ENCODE results near the gene CCBE1.

Gene CCBE1

GRCh38 chr18:59729781-59730180 lies 32.6 kb upstream of the CCBE1 start:
- H3K9ac ChIP-seq (ENCODE audit: low read length) = no peak overlapping the region
- H3K9me3 ChIP-seq (ENCODE audit: control insufficient read depth, low read length) = no peaks in the 10 kb centered on the region
- no peak overlapping the region for H3K4me3 ChIP-seq (ENCODE audit: low read length)
- H3K4me1 ChIP-seq (ENCODE audit: control insufficient read depth, insufficient read depth, low read length) = peaks cover 28% of the 10 kb centered on the region
- DNase-seq (ENCODE audit: low read depth) = no peak
- H3K27me3 ChIP-seq (replicated peaks; ENCODE audit: control insufficient read depth, insufficient read depth, low read length) = no peaks in the 10 kb centered on the region
- H3K36me3 ChIP-seq (ENCODE audit: control insufficient read depth, insufficient read depth, low read length, severe bottlenecking) = no peaks in the 10 kb centered on the region

GRCh38 chr18:59728816-59729215 lies 31.6 kb upstream of the CCBE1 start:
- Histone ChIP-seq H3K27me3 (replicated peaks; ENCODE audit: control insufficient read depth, insufficient read depth, low read length) (no peaks in the 10 kb centered on the region), H3K4me3 (ENCODE audit: low read length) (peak overlapping the region; percentile 49), H3K9ac (ENCODE audit: low read length) (peak overlapping the region; percentile 76), H3K4me1 (ENCODE audit: control insufficient read depth, insufficient read depth, low read length) (peaks cover 28% of the 10 kb centered on the region), H3K36me3 (ENCODE audit: control insufficient read depth, insufficient read depth, low read length, severe bottlenecking) (no peaks in the 10 kb centered on the region), H3K9me3 (ENCODE audit: control insufficient read depth, low read length) (no peaks in the 10 kb centered on the region)
- no peak for DNase-seq (ENCODE audit: low read depth)

GRCh38 chr18:59725142-59725541 lies 27.9 kb upstream of the CCBE1 start:
- H3K36me3 ChIP-seq (ENCODE audit: control insufficient read depth, insufficient read depth, low read length, severe bottlenecking) = no peaks in the 10 kb centered on the region
- peaks cover 32% of the 10 kb centered on the region for H3K4me1 ChIP-seq (ENCODE audit: control insufficient read depth, insufficient read depth, low read length)
- H3K4me3 ChIP-seq (ENCODE audit: low read length) = no peak overlapping the region
- peaks cover 4% of the 10 kb centered on the region for H3K9me3 ChIP-seq (ENCODE audit: control insufficient read depth, low read length)
- peak; percentile 57 for DNase-seq (ENCODE audit: low read depth)
- H3K9ac ChIP-seq (ENCODE audit: low read length) = peak overlapping the region; percentile 70
- no peaks in the 10 kb centered on the region for H3K27me3 ChIP-seq (replicated peaks; ENCODE audit: control insufficient read depth, insufficient read depth, low read length)

GRCh38 chr18:59724103-59724502 lies 26.9 kb upstream of the CCBE1 start:
- no peak overlapping the region for H3K9ac ChIP-seq (ENCODE audit: low read length)

GRCh38 chr18:59721931-59722330 lies 24.7 kb upstream of the CCBE1 start:
- Histone ChIP-seq H3K9ac (ENCODE audit: low read length) (no peak overlapping the region), H3K36me3 (ENCODE audit: control insufficient read depth, insufficient read depth, low read length, severe bottlenecking) (no peaks in the 10 kb centered on the region), H3K4me1 (ENCODE audit: control insufficient read depth, insufficient read depth, low read length) (peaks cover 44% of the 10 kb centered on the region), H3K9me3 (ENCODE audit: control insufficient read depth, low read length) (peaks cover 4% of the 10 kb centered on the region), H3K27me3 (replicated peaks; ENCODE audit: control insufficient read depth, insufficient read depth, low read length) (no peaks in the 10 kb centered on the region), H3K4me3 (ENCODE audit: low read length) (no peak overlapping the region)
- DNase-seq (ENCODE audit: low read depth) = no peak

More at GRCh38 chr18:59724103-59724502, 26.9 kb upstream of the CCBE1 start:
- H3K36me3 ChIP-seq (ENCODE audit: control insufficient read depth, insufficient read depth, low read length, severe bottlenecking) = no peaks in the 10 kb centered on the region
- H3K4me3 ChIP-seq (ENCODE audit: low read length) = no peak overlapping the region
- no peaks in the 10 kb centered on the region for H3K27me3 ChIP-seq (replicated peaks; ENCODE audit: control insufficient read depth, insufficient read depth, low read length)
- peaks cover 4% of the 10 kb centered on the region for H3K9me3 ChIP-seq (ENCODE audit: control insufficient read depth, low read length)
- H3K4me1 ChIP-seq (ENCODE audit: control insufficient read depth, insufficient read depth, low read length) = peaks cover 35% of the 10 kb centered on the region
- DNase-seq (ENCODE audit: low read depth) = no peak

GRCh38 chr18:59721211-59721610 lies 24.0 kb upstream of the CCBE1 start:
- Histone ChIP-seq H3K9ac (ENCODE audit: low read length) (no peak overlapping the region), H3K27me3 (replicated peaks; ENCODE audit: control insufficient read depth, insufficient read depth, low read length) (no peaks in the 10 kb centered on the region), H3K9me3 (ENCODE audit: control insufficient read depth, low read length) (peaks cover 4% of the 10 kb centered on the region), H3K4me1 (ENCODE audit: control insufficient read depth, insufficient read depth, low read length) (peaks cover 46% of the 10 kb centered on the region), H3K4me3 (ENCODE audit: low read length) (no peak overlapping the region), H3K36me3 (ENCODE audit: control insufficient read depth, insufficient read depth, low read length, severe bottlenecking) (no peaks in the 10 kb centered on the region)
- no peak for DNase-seq (ENCODE audit: low read depth)

- peaks cover 43% of the 10 kb centered on the region for H3K4me1 ChIP-seq (ENCODE audit: control insufficient read depth, insufficient read depth, low read length)
Measured at GRCh38 chr18:59719544-59720181, 22.4 kb upstream of the CCBE1 start.

GRCh38 chr18:59718464-59719157 lies 21.4 kb upstream of the CCBE1 start:
- Histone ChIP-seq H3K4me3 (ENCODE audit: low read length) (peak overlapping the region; percentile 56), H3K4me1 (ENCODE audit: control insufficient read depth, insufficient read depth, low read length) (peaks cover 43% of the 10 kb centered on the region), H3K9me3 (ENCODE audit: control insufficient read depth, low read length) (peaks cover 4% of the 10 kb centered on the region), H3K27me3 (replicated peaks; ENCODE audit: control insufficient read depth, insufficient read depth, low read length) (no peaks in the 10 kb centered on the region), H3K36me3 (ENCODE audit: control insufficient read depth, insufficient read depth, low read length, severe bottlenecking) (no peaks in the 10 kb centered on the region), H3K9ac (ENCODE audit: low read length) (peak overlapping the region; percentile 79)
- no peak for DNase-seq (ENCODE audit: low read depth)

More at GRCh38 chr18:59719544-59720181, 22.4 kb upstream of the CCBE1 start:
- H3K36me3 ChIP-seq (ENCODE audit: control insufficient read depth, insufficient read depth, low read length, severe bottlenecking) = no peaks in the 10 kb centered on the region
- peak overlapping the region; percentile 79 for H3K9ac ChIP-seq (ENCODE audit: low read length)
- no peaks in the 10 kb centered on the region for H3K27me3 ChIP-seq (replicated peaks; ENCODE audit: control insufficient read depth, insufficient read depth, low read length)
- DNase-seq (ENCODE audit: low read depth) = peak; percentile 45
- peak overlapping the region; percentile 56 for H3K4me3 ChIP-seq (ENCODE audit: low read length)
- H3K9me3 ChIP-seq (ENCODE audit: control insufficient read depth, low read length) = peaks cover 4% of the 10 kb centered on the region

GRCh38 chr18:59718108-59718463 lies 20.9 kb upstream of the CCBE1 start:
- H3K27me3 ChIP-seq (replicated peaks; ENCODE audit: control insufficient read depth, insufficient read depth, low read length) = no peaks in the 10 kb centered on the region
- DNase-seq (ENCODE audit: low read depth) = peak; percentile 86
- no peak overlapping the region for H3K4me3 ChIP-seq (ENCODE audit: low read length)
- H3K9ac ChIP-seq (ENCODE audit: low read length) = peak overlapping the region; percentile 79
- peaks cover 4% of the 10 kb centered on the region for H3K9me3 ChIP-seq (ENCODE audit: control insufficient read depth, low read length)
- H3K4me1 ChIP-seq (ENCODE audit: control insufficient read depth, insufficient read depth, low read length) = peaks cover 43% of the 10 kb centered on the region
- no peaks in the 10 kb centered on the region for H3K36me3 ChIP-seq (ENCODE audit: control insufficient read depth, insufficient read depth, low read length, severe bottlenecking)

GRCh38 chr18:59717291-59717690 lies 20.1 kb upstream of the CCBE1 start:
- Histone ChIP-seq H3K9me3 (ENCODE audit: control insufficient read depth, low read length) (peaks cover 4% of the 10 kb centered on the region), H3K9ac (ENCODE audit: low read length) (peak overlapping the region; percentile 15), H3K4me3 (ENCODE audit: low read length) (no peak overlapping the region), H3K36me3 (ENCODE audit: control insufficient read depth, insufficient read depth, low read length, severe bottlenecking) (no peaks in the 10 kb centered on the region), H3K27me3 (replicated peaks; ENCODE audit: control insufficient read depth, insufficient read depth, low read length) (no peaks in the 10 kb centered on the region), H3K4me1 (ENCODE audit: control insufficient read depth, insufficient read depth, low read length) (peaks cover 43% of the 10 kb centered on the region)
- DNase-seq (ENCODE audit: low read depth) = no peak

GRCh38 chr18:59715966-59716369 lies 18.7 kb upstream of the CCBE1 start:
- peak; percentile 82 for DNase-seq (ENCODE audit: low read depth)

More at GRCh38 chr18:59715966-59716369, 18.7 kb upstream of the CCBE1 start:
- Histone ChIP-seq H3K36me3 (ENCODE audit: control insufficient read depth, insufficient read depth, low read length, severe bottlenecking) (no peaks in the 10 kb centered on the region), H3K4me3 (ENCODE audit: low read length) (no peak overlapping the region), H3K27me3 (replicated peaks; ENCODE audit: control insufficient read depth, insufficient read depth, low read length) (no peaks in the 10 kb centered on the region), H3K9me3 (ENCODE audit: control insufficient read depth, low read length) (no peaks in the 10 kb centered on the region), H3K9ac (ENCODE audit: low read length) (peak overlapping the region; percentile 32), H3K4me1 (ENCODE audit: control insufficient read depth, insufficient read depth, low read length) (peaks cover 43% of the 10 kb centered on the region)
